Cardiac muscle cell (in vitro differentiated cells and primary cell): ENCODE measurements around the gene DCST2. TPM values are rescaled to one million over a fixed set of nuclear protein-coding genes. Genes with fewer than 3 reads are reported as not detected.

Source experiments
- DNase-seq, 2 donors: peaks; one replicate each; pipeline versions ENCODE4 v3.0.0 to v3.0.0-alpha.2; 2010 to 2017; ENCODE audit warnings: low read depth in 1 of 2, low spot score in 1 of 2
- H3K27ac ChIP-seq: fragments of 200-600 bp; sonication (generic); 2 replicates; pipeline ENCODE4 v1.5.1; 2016
- H3K27me3 ChIP-seq: fragments of 200-600 bp; sonication (generic); 2 replicates; pipeline ENCODE4 v1.6.0; 2016; ENCODE audit warnings: control low read depth
- H3K36me3 ChIP-seq: fragments of 200-600 bp; sonication (generic); 2 replicates; pipeline ENCODE4 v1.5.1; 2016; ENCODE audit warnings: control low read depth
- H3K4me1 ChIP-seq: fragments of 200-600 bp; sonication (generic); 2 replicates; pipeline ENCODE4 v1.8.1; 2017; ENCODE audit warnings: low read depth, mild to moderate bottlenecking, mixed run types
- H3K4me3 ChIP-seq: fragments of 200-600 bp; sonication (generic); 2 replicates; pipeline ENCODE4 v1.5.1; 2016; ENCODE audit warnings: mild to moderate bottlenecking
- H3K9me3 ChIP-seq: fragments of 200-600 bp; sonication (generic); 2 replicates; pipeline ENCODE4 v1.5.1; 2017; ENCODE audit warnings: low read depth, mild to moderate bottlenecking, control low read depth
- polyA plus RNA-seq: library from polyadenylated mRNA; unstranded; fragments of >200 nt; fragmentation: Nextera tagmentation; extraction: Ambion mirVana; gene quantifications from 2 replicates; pipeline ENCODE4 v1.2.1, GENCODE V29; 2016
- total RNA-seq: library from RNA; depleted of rRNA; stranded (reverse); fragments of >200 nt; gene quantifications from 2 replicates; pipeline ENCODE4 v1.2.3, GENCODE V29; 2016
- TF ChIP-seq, protein P1 (sequence below): IDR thresholded peaks from 2 replicates; pipeline ENCODE4 v1.5.1; 2012; ENCODE audit warnings: low read depth, mild to moderate bottlenecking, low read length

Gene DCST2
- total and polyA plus RNA-seq, 2 experiments from 2014 or later, result 1.1 to 5.4 TPM

DNA sequence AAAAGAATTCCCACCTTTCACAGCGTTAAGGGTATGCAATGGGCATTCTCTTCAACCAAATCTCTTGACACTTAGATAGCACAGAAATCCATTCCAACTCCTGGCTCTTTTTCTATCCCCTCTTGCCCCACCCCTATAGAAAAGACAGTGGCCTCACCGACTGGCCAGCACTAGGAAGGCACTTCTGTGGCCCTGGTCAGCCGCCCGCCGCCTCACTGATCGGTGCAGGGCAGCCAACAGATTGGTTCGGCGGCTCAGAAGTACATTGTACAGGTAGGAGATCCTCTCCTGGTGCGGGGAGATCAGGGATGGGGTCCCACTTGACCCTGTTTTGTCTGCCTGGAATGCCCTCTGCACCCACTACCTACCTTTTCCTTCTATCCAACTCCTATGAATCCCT, 9.3 kb downstream of the DCST2 start:
- no peaks in the 10 kb centered on the region for H3K36me3 ChIP-seq
- no peak overlapping the region for H3K4me3 ChIP-seq
- H3K9me3 ChIP-seq, result no peaks in the 10 kb centered on the region
- H3K27ac ChIP-seq, result no peak overlapping the region
- TF ChIP-seq, protein P1, sequence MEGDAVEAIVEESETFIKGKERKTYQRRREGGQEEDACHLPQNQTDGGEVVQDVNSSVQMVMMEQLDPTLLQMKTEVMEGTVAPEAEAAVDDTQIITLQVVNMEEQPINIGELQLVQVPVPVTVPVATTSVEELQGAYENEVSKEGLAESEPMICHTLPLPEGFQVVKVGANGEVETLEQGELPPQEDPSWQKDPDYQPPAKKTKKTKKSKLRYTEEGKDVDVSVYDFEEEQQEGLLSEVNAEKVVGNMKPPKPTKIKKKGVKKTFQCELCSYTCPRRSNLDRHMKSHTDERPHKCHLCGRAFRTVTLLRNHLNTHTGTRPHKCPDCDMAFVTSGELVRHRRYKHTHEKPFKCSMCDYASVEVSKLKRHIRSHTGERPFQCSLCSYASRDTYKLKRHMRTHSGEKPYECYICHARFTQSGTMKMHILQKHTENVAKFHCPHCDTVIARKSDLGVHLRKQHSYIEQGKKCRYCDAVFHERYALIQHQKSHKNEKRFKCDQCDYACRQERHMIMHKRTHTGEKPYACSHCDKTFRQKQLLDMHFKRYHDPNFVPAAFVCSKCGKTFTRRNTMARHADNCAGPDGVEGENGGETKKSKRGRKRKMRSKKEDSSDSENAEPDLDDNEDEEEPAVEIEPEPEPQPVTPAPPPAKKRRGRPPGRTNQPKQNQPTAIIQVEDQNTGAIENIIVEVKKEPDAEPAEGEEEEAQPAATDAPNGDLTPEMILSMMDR, result no peak
- no peaks in the 10 kb centered on the region for H3K27me3 ChIP-seq
- DNase-seq, result no peak
- H3K4me1 ChIP-seq, result peaks cover 9% of the 10 kb centered on the region

DNA sequence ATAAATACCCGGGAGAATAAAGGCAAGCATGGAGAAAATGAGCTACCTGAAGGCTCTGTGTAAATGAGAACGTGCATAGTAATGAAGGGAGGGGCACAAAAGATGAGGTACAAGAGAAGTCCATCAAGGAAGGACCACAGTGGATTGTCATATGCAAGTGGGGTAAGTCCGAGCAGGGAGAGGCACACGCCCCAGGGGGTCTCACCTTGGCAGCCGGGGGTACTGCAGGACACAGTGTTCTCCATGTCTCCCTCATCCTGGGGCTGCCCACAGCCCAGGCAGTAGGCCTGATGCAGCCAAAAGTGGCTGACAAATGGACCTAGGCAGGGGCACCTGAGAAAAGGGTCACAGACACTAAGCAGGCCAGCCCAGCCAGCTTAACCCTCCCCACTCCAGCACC, 10.0 kb downstream of the DCST2 start:
- Histone ChIP-seq H3K4me1 (peaks cover 16% of the 10 kb centered on the region), H3K9me3 (no peaks in the 10 kb centered on the region), H3K4me3 (no peak overlapping the region), H3K36me3 (no peaks in the 10 kb centered on the region), H3K27me3 (no peaks in the 10 kb centered on the region), H3K27ac (no peak overlapping the region)
- no peak for DNase-seq
- TF ChIP-seq, protein P1, result no peak

DNA sequence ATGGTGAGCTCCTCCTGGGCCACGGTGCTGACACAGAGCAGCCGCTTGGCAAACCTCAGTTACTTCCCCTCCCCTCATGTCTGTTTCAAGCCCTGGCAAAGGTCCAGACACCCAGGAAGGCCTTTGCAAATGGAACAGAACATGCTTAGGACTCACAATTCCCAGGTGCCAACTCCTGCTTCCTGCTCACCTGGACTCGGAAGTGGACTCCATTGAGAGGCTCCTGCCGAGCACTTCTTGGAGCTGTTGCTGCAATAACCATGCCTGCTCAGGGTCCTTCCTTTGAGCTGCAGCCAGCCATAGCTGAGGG, 10.7 kb downstream of the DCST2 start:
- H3K27ac ChIP-seq, result no peak overlapping the region
- DNase-seq, result peak in 1 of 2 donors; percentile 38

DNA sequence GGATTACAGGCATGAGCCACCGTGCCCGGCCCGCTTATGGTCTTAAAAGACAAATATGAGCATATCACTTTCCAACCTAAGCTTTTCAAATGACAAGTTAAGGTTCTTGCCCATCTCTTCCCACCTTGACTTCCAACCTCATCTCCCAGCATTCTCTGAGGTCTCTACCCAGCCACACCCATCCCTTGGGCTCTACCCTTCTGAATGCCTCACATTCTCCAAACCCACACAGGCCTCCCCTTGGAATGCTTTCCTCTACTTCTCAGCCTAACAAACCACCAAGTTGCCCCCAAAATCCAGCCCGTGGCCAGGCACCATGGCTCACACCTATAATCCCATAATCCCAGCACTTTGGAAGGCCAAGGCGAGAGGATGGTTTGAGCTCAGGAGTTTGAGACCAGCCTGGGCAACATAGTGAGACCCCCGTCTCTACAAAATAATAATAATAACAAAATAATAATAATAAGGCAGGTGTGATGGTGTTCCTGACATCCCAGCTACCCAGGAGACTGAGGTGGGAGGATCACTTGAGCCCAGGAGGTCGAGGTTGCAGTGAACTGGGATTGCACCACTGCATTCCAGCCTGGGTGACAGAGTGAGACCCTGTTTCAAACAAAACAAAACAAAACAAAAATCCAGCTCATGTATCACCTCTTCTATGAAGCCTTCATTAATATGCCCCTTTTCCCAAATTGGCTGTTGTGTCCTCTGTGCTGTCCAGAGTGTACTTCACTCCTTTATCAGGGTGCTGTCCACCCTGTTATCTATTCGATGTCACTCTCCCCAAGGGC, 11.2 kb downstream of the DCST2 start:
- Histone ChIP-seq H3K27me3 (no peaks in the 10 kb centered on the region), H3K4me3 (no peak overlapping the region), H3K4me1 (peaks cover 17% of the 10 kb centered on the region), H3K9me3 (no peaks in the 10 kb centered on the region), H3K36me3 (no peaks in the 10 kb centered on the region), H3K27ac (no peak overlapping the region)
- no peak for DNase-seq
- TF ChIP-seq, protein P1, result no peak

More for the DNA sequence above, 10.7 kb downstream of the DCST2 start:
- H3K36me3 ChIP-seq, result no peaks in the 10 kb centered on the region
- H3K27me3 ChIP-seq, result no peaks in the 10 kb centered on the region
- TF ChIP-seq, protein P1, result no peak
- H3K4me1 ChIP-seq, result peaks cover 17% of the 10 kb centered on the region
- no peaks in the 10 kb centered on the region for H3K9me3 ChIP-seq
- no peak overlapping the region for H3K4me3 ChIP-seq

DNA sequence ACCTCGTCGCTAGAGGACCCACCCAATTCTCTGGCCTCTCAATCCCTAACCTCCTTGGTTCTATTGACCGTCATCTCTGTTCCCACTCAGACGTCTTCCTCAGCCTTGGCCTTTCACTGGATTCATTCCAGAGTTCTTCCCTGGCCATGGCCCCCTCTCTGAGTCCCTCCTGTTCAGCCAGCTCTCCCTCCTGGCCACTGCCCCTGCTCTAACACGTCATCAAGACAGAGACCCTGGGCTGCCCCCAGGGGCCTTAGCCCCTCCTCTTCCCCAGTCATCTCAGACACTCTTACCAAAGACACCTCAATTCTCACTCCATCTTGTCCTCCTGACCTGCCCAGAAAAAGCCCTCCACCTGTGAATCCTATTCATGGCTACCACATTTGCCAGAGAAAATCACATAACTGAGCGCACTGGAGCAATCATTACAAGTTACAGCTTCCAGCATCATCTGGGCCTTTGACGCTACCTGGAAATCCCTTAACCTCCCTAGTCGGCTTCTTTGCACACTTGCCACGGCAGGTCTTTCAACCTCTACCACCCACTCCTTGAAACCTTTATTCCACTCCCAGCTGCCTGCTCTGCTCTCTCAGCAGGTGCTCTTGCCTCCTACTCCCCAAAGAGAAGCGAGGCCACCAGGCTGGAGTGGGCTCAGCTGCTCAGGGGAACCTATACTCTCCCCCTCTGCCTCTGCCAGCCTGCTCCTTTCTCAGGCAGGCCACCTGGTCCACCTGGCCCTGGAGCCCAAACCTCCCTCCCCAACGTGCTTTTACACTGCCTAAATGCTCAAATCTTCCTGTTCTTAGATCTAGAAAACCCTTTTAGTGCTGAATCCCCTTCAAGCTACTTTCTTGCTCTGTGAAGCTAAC, 14.0 kb downstream of the DCST2 start:
- Histone ChIP-seq H3K4me3 (no peak overlapping the region), H3K27ac (peak overlapping the region; percentile 45)
- no peak for DNase-seq

More for the DNA sequence above, 14.0 kb downstream of the DCST2 start:
- H3K4me1 ChIP-seq, result peaks cover 17% of the 10 kb centered on the region
- H3K9me3 ChIP-seq, result no peaks in the 10 kb centered on the region
- no peaks in the 10 kb centered on the region for H3K27me3 ChIP-seq
- TF ChIP-seq, protein P1, result no peak
- peaks cover 3% of the 10 kb centered on the region for H3K36me3 ChIP-seq
